Memory B cell (primary cell): ENCODE measurements around the gene HNMT.
"Not testable (repeated sequence)": the region's sequence is repeated elsewhere in the genome, so short reads cannot be mapped to it uniquely, and the experiment has no call there.

Experiments used
- ATAC-seq: fragments of 150-1000 bp; cut with Tn5 transposase; 2 replicates; pipeline ENCODE4 v1.10.0; 2021; ENCODE audit warnings: low read depth, mild to moderate bottlenecking, moderate library complexity
- DNase-seq, 2 donors: peaks; one replicate each; pipeline ENCODE4 v3.0.0; 2022; ENCODE audit warnings: low spot score in 2 of 2
- H3K27ac Mint-ChIP-seq: one replicate; pipeline ENCODE4 v1.8.0; 2022; ENCODE audit warnings: mild to moderate bottlenecking, moderate library complexity, mixed read lengths
- H3K27me3 Mint-ChIP-seq: one replicate; pipeline ENCODE4 v1.8.0; 2022; ENCODE audit warnings: mixed read lengths
- H3K36me3 Mint-ChIP-seq: one replicate; pipeline ENCODE4 v1.8.0; 2022; ENCODE audit warnings: mild to moderate bottlenecking, mixed read lengths
- H3K4me1 Mint-ChIP-seq: one replicate; pipeline ENCODE4 v1.8.0; 2022; ENCODE audit warnings: mixed read lengths
- H3K4me3 Mint-ChIP-seq: one replicate; pipeline ENCODE4 v1.8.0; 2022; ENCODE audit warnings: mild to moderate bottlenecking, moderate library complexity, mixed read lengths
- H3K9me3 Mint-ChIP-seq: one replicate; pipeline ENCODE4 v1.8.0; 2022; ENCODE audit warnings: mixed read lengths

HNMT gene

GRCh38 chr2:137955536-137955935 lies 8.7 kb upstream of the HNMT start:
- Mint-ChIP-seq H3K4me1 (no peaks in the 10 kb centered on the region), H3K4me3 (no peak overlapping the region), H3K36me3 (no peaks in the 10 kb centered on the region), H3K27me3 (peaks cover 3% of the 10 kb centered on the region), H3K27ac (no peak overlapping the region), H3K9me3 (no peaks in the 10 kb centered on the region)
- no peak for DNase-seq
- no peak for ATAC-seq

- peaks cover 4% of the 10 kb centered on the region for H3K27me3 Mint-ChIP-seq
- no peak overlapping the region for H3K4me3 Mint-ChIP-seq
- no peak overlapping the region for H3K27ac Mint-ChIP-seq
- ATAC-seq (no peak), DNase-seq (no peak)
- no peaks in the 10 kb centered on the region for H3K36me3 Mint-ChIP-seq
- H3K9me3 Mint-ChIP-seq, result peaks cover 2% of the 10 kb centered on the region
- H3K4me1 Mint-ChIP-seq, result no peaks in the 10 kb centered on the region
Measured at GRCh38 chr2:137957033-137957432, 7.2 kb upstream of the HNMT start.

- no peak overlapping the region for H3K4me3 Mint-ChIP-seq
- no peak overlapping the region for H3K27ac Mint-ChIP-seq
- DNase-seq (no peak), ATAC-seq (no peak)
- H3K36me3 Mint-ChIP-seq, result no peaks in the 10 kb centered on the region
- H3K4me1 Mint-ChIP-seq, result no peaks in the 10 kb centered on the region
- H3K27me3 Mint-ChIP-seq, result peaks cover 4% of the 10 kb centered on the region
- H3K9me3 Mint-ChIP-seq, result peaks cover 2% of the 10 kb centered on the region
Measured at GRCh38 chr2:137959166-137959565, 5.1 kb upstream of the HNMT start.

GRCh38 chr2:137960223-137960622 lies 4.0 kb upstream of the HNMT start:
- Mint-ChIP-seq H3K4me1 (no peaks in the 10 kb centered on the region), H3K27ac (no peak overlapping the region), H3K4me3 (no peak overlapping the region), H3K27me3 (peaks cover 4% of the 10 kb centered on the region), H3K9me3 (peaks cover 2% of the 10 kb centered on the region), H3K36me3 (no peaks in the 10 kb centered on the region)
- ATAC-seq (no peak), DNase-seq (no peak)

GRCh38 chr2:137961602-137962001 lies 2.7 kb upstream of the HNMT start:
- ATAC-seq (no peak), DNase-seq (no peak)
- H3K27me3 Mint-ChIP-seq, result peaks cover 4% of the 10 kb centered on the region
- no peak overlapping the region for H3K4me3 Mint-ChIP-seq
- H3K4me1 Mint-ChIP-seq, result no peaks in the 10 kb centered on the region
- no peaks in the 10 kb centered on the region for H3K36me3 Mint-ChIP-seq
- H3K27ac Mint-ChIP-seq, result no peak overlapping the region
- H3K9me3 Mint-ChIP-seq, result peaks cover 2% of the 10 kb centered on the region

GRCh38 chr2:137963535-137964065 lies 673 bp upstream of the HNMT start:
- no peak overlapping the region for H3K27ac Mint-ChIP-seq
- no peak for ATAC-seq
- H3K9me3 Mint-ChIP-seq, result peaks cover 2% of the 10 kb centered on the region
- H3K27me3 Mint-ChIP-seq, result peaks cover 6% of the 10 kb centered on the region
- H3K36me3 Mint-ChIP-seq, result no peaks in the 10 kb centered on the region
- H3K4me3 Mint-ChIP-seq, result no peak overlapping the region
- no peak for DNase-seq
- no peaks in the 10 kb centered on the region for H3K4me1 Mint-ChIP-seq

- Mint-ChIP-seq H3K27ac (no peak overlapping the region), H3K4me3 (no peak overlapping the region), H3K36me3 (no peaks in the 10 kb centered on the region), H3K9me3 (peaks cover 2% of the 10 kb centered on the region), H3K27me3 (peaks cover 7% of the 10 kb centered on the region), H3K4me1 (no peaks in the 10 kb centered on the region)
- no peak for DNase-seq
- ATAC-seq, result no peak
Measured at GRCh38 chr2:137964859-137965459, 686 bp downstream of the HNMT start.

GRCh38 chr2:137966043-137966442 lies 1.8 kb downstream of the HNMT start:
- H3K27ac Mint-ChIP-seq, result no peak overlapping the region
- H3K27me3 Mint-ChIP-seq, result peaks cover 4% of the 10 kb centered on the region
- no peaks in the 10 kb centered on the region for H3K4me1 Mint-ChIP-seq
- no peaks in the 10 kb centered on the region for H3K36me3 Mint-ChIP-seq
- ATAC-seq, result no peak
- no peak overlapping the region for H3K4me3 Mint-ChIP-seq
- DNase-seq, result no peak
- H3K9me3 Mint-ChIP-seq, result peaks cover 2% of the 10 kb centered on the region

- ATAC-seq, result no peak
- no peak overlapping the region for H3K4me3 Mint-ChIP-seq
- no peaks in the 10 kb centered on the region for H3K9me3 Mint-ChIP-seq
- no peak overlapping the region for H3K27ac Mint-ChIP-seq
- peaks cover 4% of the 10 kb centered on the region for H3K27me3 Mint-ChIP-seq
- H3K4me1 Mint-ChIP-seq, result no peaks in the 10 kb centered on the region
- no peak for DNase-seq
- H3K36me3 Mint-ChIP-seq, result no peaks in the 10 kb centered on the region
Measured at GRCh38 chr2:137967042-137967441, 2.8 kb downstream of the HNMT start.

GRCh38 chr2:137968477-137969417 lies 4.5 kb downstream of the HNMT start:
- H3K4me1 Mint-ChIP-seq, result no peaks in the 10 kb centered on the region
- no peaks in the 10 kb centered on the region for H3K9me3 Mint-ChIP-seq
- no peak overlapping the region for H3K4me3 Mint-ChIP-seq
- no peaks in the 10 kb centered on the region for H3K36me3 Mint-ChIP-seq
- no peak overlapping the region for H3K27ac Mint-ChIP-seq
- DNase-seq, result no peak
- no peak for ATAC-seq
- H3K27me3 Mint-ChIP-seq, result peaks cover 4% of the 10 kb centered on the region

GRCh38 chr2:137969418-137969765 lies 5.1 kb downstream of the HNMT start:
- no peak for ATAC-seq
- no peaks in the 10 kb centered on the region for H3K4me1 Mint-ChIP-seq
- no peaks in the 10 kb centered on the region for H3K9me3 Mint-ChIP-seq
- no peak overlapping the region for H3K4me3 Mint-ChIP-seq
- H3K27ac Mint-ChIP-seq, result no peak overlapping the region
- no peak for DNase-seq
- H3K27me3 Mint-ChIP-seq, result peaks cover 4% of the 10 kb centered on the region
- no peaks in the 10 kb centered on the region for H3K36me3 Mint-ChIP-seq

- Mint-ChIP-seq H3K36me3 (no peaks in the 10 kb centered on the region), H3K9me3 (no peaks in the 10 kb centered on the region), H3K27ac (no peak overlapping the region), H3K4me1 (no peaks in the 10 kb centered on the region), H3K4me3 (no peak overlapping the region), H3K27me3 (peaks cover 4% of the 10 kb centered on the region)
- no peak for DNase-seq
- no peak for ATAC-seq
Measured at GRCh38 chr2:137969876-137970275, 5.6 kb downstream of the HNMT start.

- H3K27ac Mint-ChIP-seq, H3K4me1 Mint-ChIP-seq, H3K27me3 Mint-ChIP-seq, DNase-seq, ATAC-seq, H3K4me3 Mint-ChIP-seq, H3K9me3 Mint-ChIP-seq, H3K36me3 Mint-ChIP-seq: not testable (repeated sequence)
Measured at GRCh38 chr2:137971259-137971658, 7.0 kb downstream of the HNMT start.

- H3K36me3 Mint-ChIP-seq, result no peaks in the 10 kb centered on the region
- H3K27me3 Mint-ChIP-seq, result peaks cover 4% of the 10 kb centered on the region
- no peak overlapping the region for H3K27ac Mint-ChIP-seq
- no peak overlapping the region for H3K4me3 Mint-ChIP-seq
- no peaks in the 10 kb centered on the region for H3K9me3 Mint-ChIP-seq
- no peaks in the 10 kb centered on the region for H3K4me1 Mint-ChIP-seq
- ATAC-seq, result no peak
- no peak for DNase-seq
Measured at GRCh38 chr2:137973280-137973679, 9.0 kb downstream of the HNMT start.
